CD14-positive monocyte (primary cell): ENCODE results near the gene ZFP62. TPM values are rescaled to one million over a fixed set of nuclear protein-coding genes. Genes with fewer than 3 reads are reported as not detected.

Experiments
- DNase-seq, 3 donors: peaks; one replicate each; pipeline ENCODE4 v3.0.0-alpha.2; 2011 to 2022
- H2AFZ ChIP-seq: 2 replicates; pipeline ENCODE4 v1.6.0; 2012; ENCODE audit warnings: mild to moderate bottlenecking, low read depth, low read length, inconsistent platforms; ENCODE audit not compliant: insufficient read depth, poor library complexity, severe bottlenecking
- H3K27ac ChIP-seq, 2 donors: 1 replicate in 1 of 2; 2 replicates in 1 of 2; pipeline ENCODE4 v1.5.1; 2012 to 2013; ENCODE audit warnings: low read length in 2 of 2, control low read depth in 1 of 2, inconsistent platforms in 1 of 2, low read depth in 1 of 2, mild to moderate bottlenecking in 1 of 2
- H3K27me3 ChIP-seq, 2 donors: one replicate each; pipeline versions ENCODE4 v1.6.0 to v1.6.1; 2011 to 2013; ENCODE audit warnings: low read length in 2 of 2; ENCODE audit not compliant: control insufficient read depth in 2 of 2, insufficient read depth in 2 of 2
- H3K36me3 ChIP-seq, 2 donors: replicated peaks in 1 of 2; 1 replicate in 1 of 2; 2 replicates in 1 of 2; pipeline versions ENCODE4 v1.5.1 to v1.6.1; 2012 to 2013; ENCODE audit warnings: low read length in 2 of 2, control low read depth in 1 of 2, inconsistent platforms in 1 of 2, mild to moderate bottlenecking in 1 of 2; ENCODE audit not compliant: insufficient read depth in 2 of 2, control insufficient read depth in 1 of 2
- H3K4me1 ChIP-seq, 2 donors: 1 replicate in 1 of 2; 2 replicates in 1 of 2; pipeline versions ENCODE4 v1.5.1 to v1.6.1; 2012 to 2013; ENCODE audit warnings: low read length in 2 of 2, control low read depth in 1 of 2, inconsistent platforms in 1 of 2, mild to moderate bottlenecking in 1 of 2, moderate library complexity in 1 of 2; ENCODE audit not compliant: insufficient read depth in 2 of 2, control insufficient read depth in 1 of 2
- H3K4me2 ChIP-seq: replicated peaks from 2 replicates; pipeline ENCODE3; 2012; ENCODE audit warnings: low read length, moderate library complexity, mild to moderate bottlenecking; ENCODE audit not compliant: poor library complexity, severe bottlenecking; ENCODE audit errors: extremely low read depth
- H3K4me3 ChIP-seq, 3 experiments: fragments of 200-600 bp in 1 of 3; sonication (generic) in 1 of 3; replicated peaks in 1 of 3; 1 replicate in 2 of 3; 2 replicates in 1 of 3; pipeline ENCODE4 v1.5.1; 2011 to 2013; ENCODE audit warnings: low read length in 3 of 3, mild to moderate bottlenecking in 3 of 3, control low read depth in 2 of 3, low read depth in 2 of 3, inconsistent platforms in 1 of 3, moderate library complexity in 1 of 3
- H3K79me2 ChIP-seq: 2 replicates; pipeline ENCODE4 v1.6.0; 2012; ENCODE audit warnings: mild to moderate bottlenecking, control low read depth, inconsistent platforms, low read length, moderate library complexity; ENCODE audit not compliant: insufficient read depth
- H3K9ac ChIP-seq: 2 replicates; pipeline ENCODE4 v1.6.0; 2017; ENCODE audit warnings: low read length, mild to moderate bottlenecking; ENCODE audit not compliant: insufficient read depth, poor library complexity, severe bottlenecking
- H3K9me3 ChIP-seq, 2 donors: replicated peaks in 1 of 2; 1 replicate in 1 of 2; 2 replicates in 1 of 2; pipeline versions ENCODE4 v1.5.1 to v1.6.1; 2012 to 2013; ENCODE audit warnings: low read length in 2 of 2, control low read depth in 1 of 2; ENCODE audit not compliant: control insufficient read depth in 1 of 2, insufficient read depth in 1 of 2
- H4K20me1 ChIP-seq: 2 replicates; pipeline ENCODE4 v1.6.0; 2012; ENCODE audit warnings: mild to moderate bottlenecking, low read length, control low read depth, moderate library complexity; ENCODE audit not compliant: insufficient read depth
- H3K27ac Mint-ChIP-seq, 7 donors: one replicate each; pipeline ENCODE4 v1.8.0; 2020; ENCODE audit warnings: mild to moderate bottlenecking in 7 of 7, mixed read lengths in 7 of 7, moderate library complexity in 6 of 7, inconsistent platforms in 2 of 7
- H3K27me3 Mint-ChIP-seq, 3 donors: one replicate each; pipeline ENCODE4 v1.8.0; 2021 to 2022; ENCODE audit warnings: low read depth in 3 of 3, mild to moderate bottlenecking in 3 of 3, mixed read lengths in 3 of 3, moderate library complexity in 3 of 3, inconsistent platforms in 1 of 3
- H3K36me3 Mint-ChIP-seq, 2 donors: one replicate each; pipeline ENCODE4 v1.8.0; 2020; ENCODE audit warnings: mixed read lengths in 2 of 2, inconsistent platforms in 1 of 2, mild to moderate bottlenecking in 1 of 2
- H3K4me1 Mint-ChIP-seq: one replicate; pipeline ENCODE4 v1.8.0; 2020; ENCODE audit warnings: mild to moderate bottlenecking, mixed read lengths
- H3K4me3 Mint-ChIP-seq, 2 donors: one replicate each; pipeline ENCODE4 v1.8.0; 2020; ENCODE audit warnings: mild to moderate bottlenecking in 2 of 2, mixed read lengths in 2 of 2, moderate library complexity in 1 of 2
- H3K9me3 Mint-ChIP-seq, 7 donors: one replicate each; pipeline ENCODE4 v1.8.0; 2020 to 2022; ENCODE audit warnings: mixed read lengths in 7 of 7, mild to moderate bottlenecking in 6 of 7, moderate library complexity in 6 of 7, inconsistent platforms in 2 of 7
- WGBS: methylation state at CpG from one replicate; pipeline ENCODE4 v1.1.5; 2013; ENCODE audit warnings: missing lambda C conversion rate; ENCODE audit not compliant: insufficient coverage; 5-methylcytosine and 5-hydroxymethylcytosine counted together
- intact Hi-C, 2 donors: fragments of 100-400 bp; cut with micrococcal nuclease; formaldehyde crosslinking; loops; one replicate each; pipeline versions ENCODE4 v1.15.0 to v1.15.1; 2023
- polyA plus RNA-seq, 3 donors: library from polyadenylated mRNA; depleted of rRNA in 1 of 3; unstranded in 2 of 3; stranded (reverse) in 1 of 3; fragments of 300-500 nt in 2 of 3; fragments of >200 nt in 1 of 3; fragmentation: Illumina TruSeq in 2 of 3; gene quantifications; 1 replicate in 2 of 3; 2 replicates in 1 of 3; pipeline ENCODE4 v1.2.3, GENCODE V29; 2012 to 2021
- TF ChIP-seq, protein P1 (sequence below): fragments of 200-600 bp; IDR thresholded peaks from one replicate; pipeline ENCODE4 v1.8.0; 2022; ENCODE audit warnings: antibody characterized with exemption, mild to moderate bottlenecking

ZFP62 gene
- polyA plus RNA-seq, 3 donors = 4.1 to 7.1 (median 6.5) TPM

- H3K9me3 ChIP-seq = peaks cover 0 to 3% of the 10 kb centered on the region in 2 donors
- no peak overlapping the region for H2AFZ ChIP-seq
- H4K20me1 ChIP-seq = no peaks in the 10 kb centered on the region
- DNase-seq = no peak
- H3K27ac Mint-ChIP-seq = peak overlapping the region in 1 of 7 donors; percentile 46
- intact Hi-C loops = no loop called here
- H3K27me3 ChIP-seq = no peaks in the 10 kb centered on the region
- H3K4me1 ChIP-seq = peaks cover 38 to 40% of the 10 kb centered on the region in 2 donors
- peaks cover 0 to 3% (median 0%) of the 10 kb centered on the region in 7 donors for H3K9me3 Mint-ChIP-seq
- H3K79me2 ChIP-seq = no peaks in the 10 kb centered on the region
- peaks cover 57% of the 10 kb centered on the region for H3K4me1 Mint-ChIP-seq
- no peak overlapping the region for H3K9ac ChIP-seq
- no peak overlapping the region for H3K4me3 ChIP-seq
- H3K36me3 ChIP-seq = no peaks in the 10 kb centered on the region
- 94% methylated on average over 6 of the region's 7 CpGs for WGBS
- TF ChIP-seq, protein P1, sequence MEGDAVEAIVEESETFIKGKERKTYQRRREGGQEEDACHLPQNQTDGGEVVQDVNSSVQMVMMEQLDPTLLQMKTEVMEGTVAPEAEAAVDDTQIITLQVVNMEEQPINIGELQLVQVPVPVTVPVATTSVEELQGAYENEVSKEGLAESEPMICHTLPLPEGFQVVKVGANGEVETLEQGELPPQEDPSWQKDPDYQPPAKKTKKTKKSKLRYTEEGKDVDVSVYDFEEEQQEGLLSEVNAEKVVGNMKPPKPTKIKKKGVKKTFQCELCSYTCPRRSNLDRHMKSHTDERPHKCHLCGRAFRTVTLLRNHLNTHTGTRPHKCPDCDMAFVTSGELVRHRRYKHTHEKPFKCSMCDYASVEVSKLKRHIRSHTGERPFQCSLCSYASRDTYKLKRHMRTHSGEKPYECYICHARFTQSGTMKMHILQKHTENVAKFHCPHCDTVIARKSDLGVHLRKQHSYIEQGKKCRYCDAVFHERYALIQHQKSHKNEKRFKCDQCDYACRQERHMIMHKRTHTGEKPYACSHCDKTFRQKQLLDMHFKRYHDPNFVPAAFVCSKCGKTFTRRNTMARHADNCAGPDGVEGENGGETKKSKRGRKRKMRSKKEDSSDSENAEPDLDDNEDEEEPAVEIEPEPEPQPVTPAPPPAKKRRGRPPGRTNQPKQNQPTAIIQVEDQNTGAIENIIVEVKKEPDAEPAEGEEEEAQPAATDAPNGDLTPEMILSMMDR = no peak
- H3K27ac ChIP-seq = no peak overlapping the region
- H3K36me3 Mint-ChIP-seq = peaks cover 7 to 10% of the 10 kb centered on the region in 2 donors
- H3K4me3 Mint-ChIP-seq = no peak overlapping the region
- no peak overlapping the region for H3K4me2 ChIP-seq
- peaks cover 0 to 3% (median under 1%) of the 10 kb centered on the region in 3 donors for H3K27me3 Mint-ChIP-seq
These were observed 37.7 kb downstream of the ZFP62 start for GRCh38 chr5:180823346-180823745.

DNA sequence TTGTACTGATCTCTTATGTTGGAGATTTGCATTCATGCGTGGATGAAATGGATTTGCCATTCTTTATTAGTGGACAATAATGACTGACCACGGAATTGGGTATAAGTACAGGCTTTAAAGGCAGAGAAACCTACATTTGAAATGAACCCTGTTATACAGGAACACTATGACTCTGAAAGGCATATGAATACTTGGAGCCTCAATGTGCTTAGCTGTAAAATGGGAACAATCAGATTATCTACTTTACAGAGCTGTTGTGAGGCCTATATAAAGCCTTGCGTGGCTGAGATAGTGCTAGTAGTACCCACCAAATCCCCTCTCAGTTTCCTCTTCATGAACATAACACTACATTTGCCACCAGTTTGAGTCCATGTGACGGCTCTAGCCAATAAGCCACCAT is 39.5 kb downstream of the ZFP62 start:
- no CpG with 5 or more reads among the region's 4 CpGs for WGBS
- Mint-ChIP-seq H3K4me1 (peaks cover 64% of the 10 kb centered on the region), H3K4me3 (peak overlapping the region in 1 of 2 donors; percentile 57), H3K9me3 (peaks cover 0 to 2% (median 0%) of the 10 kb centered on the region in 7 donors), H3K27me3 (peaks cover 0 to 3% (median 2%) of the 10 kb centered on the region in 3 donors), H3K27ac (peak overlapping the region; percentile 93 to 97 (median 95)), H3K36me3 (peaks cover 0 to 7% of the 10 kb centered on the region in 2 donors)
- Histone ChIP-seq H3K36me3 (no peaks in the 10 kb centered on the region), H3K4me3 (peak overlapping the region in 1 of 3 experiments; percentile 42), H3K9me3 (no peaks in the 10 kb centered on the region), H3K27me3 (no peaks in the 10 kb centered on the region), H3K79me2 (no peaks in the 10 kb centered on the region), H3K4me1 (peaks cover 52 to 58% of the 10 kb centered on the region in 2 donors), H3K27ac (peak overlapping the region; percentile 64 to 92), H3K9ac (no peak overlapping the region), H4K20me1 (no peaks in the 10 kb centered on the region), H3K4me2 (peak overlapping the region; percentile 46), H2AFZ (no peak overlapping the region)
- TF ChIP-seq, protein P1 = no peak
- intact Hi-C loops = no loop called here
- no peak for DNase-seq
